NCI-H226 (cell line): ENCODE measurements around the gene HCFC1R1.

Source experiments
- DNase-seq: peaks from one replicate; pipeline ENCODE4 v3.0.0-alpha.2; 2015

HCFC1R1 gene

DNA sequence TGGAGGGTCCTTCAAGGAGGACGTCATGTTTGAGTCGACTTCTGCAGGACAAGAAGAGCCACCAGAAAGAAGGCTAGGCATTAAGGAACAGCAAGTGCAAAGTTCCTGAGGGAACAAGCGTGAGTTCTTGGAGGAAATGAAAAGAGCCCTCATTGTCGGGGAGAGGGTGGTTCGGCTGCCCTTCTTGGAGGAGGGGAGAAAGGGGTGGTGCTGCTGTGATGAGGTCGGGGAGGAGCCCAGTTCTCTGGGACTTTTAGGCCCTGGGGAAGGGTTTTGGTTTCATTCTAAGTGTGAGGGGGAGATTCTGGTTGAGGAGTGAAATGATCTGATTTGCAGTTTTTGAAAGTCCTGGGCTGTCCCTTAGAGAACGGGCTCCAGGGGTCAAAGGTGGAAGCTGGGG lies 8.9 kb upstream of the HCFC1R1 start:
- DNase-seq = peak; percentile 1

DNA sequence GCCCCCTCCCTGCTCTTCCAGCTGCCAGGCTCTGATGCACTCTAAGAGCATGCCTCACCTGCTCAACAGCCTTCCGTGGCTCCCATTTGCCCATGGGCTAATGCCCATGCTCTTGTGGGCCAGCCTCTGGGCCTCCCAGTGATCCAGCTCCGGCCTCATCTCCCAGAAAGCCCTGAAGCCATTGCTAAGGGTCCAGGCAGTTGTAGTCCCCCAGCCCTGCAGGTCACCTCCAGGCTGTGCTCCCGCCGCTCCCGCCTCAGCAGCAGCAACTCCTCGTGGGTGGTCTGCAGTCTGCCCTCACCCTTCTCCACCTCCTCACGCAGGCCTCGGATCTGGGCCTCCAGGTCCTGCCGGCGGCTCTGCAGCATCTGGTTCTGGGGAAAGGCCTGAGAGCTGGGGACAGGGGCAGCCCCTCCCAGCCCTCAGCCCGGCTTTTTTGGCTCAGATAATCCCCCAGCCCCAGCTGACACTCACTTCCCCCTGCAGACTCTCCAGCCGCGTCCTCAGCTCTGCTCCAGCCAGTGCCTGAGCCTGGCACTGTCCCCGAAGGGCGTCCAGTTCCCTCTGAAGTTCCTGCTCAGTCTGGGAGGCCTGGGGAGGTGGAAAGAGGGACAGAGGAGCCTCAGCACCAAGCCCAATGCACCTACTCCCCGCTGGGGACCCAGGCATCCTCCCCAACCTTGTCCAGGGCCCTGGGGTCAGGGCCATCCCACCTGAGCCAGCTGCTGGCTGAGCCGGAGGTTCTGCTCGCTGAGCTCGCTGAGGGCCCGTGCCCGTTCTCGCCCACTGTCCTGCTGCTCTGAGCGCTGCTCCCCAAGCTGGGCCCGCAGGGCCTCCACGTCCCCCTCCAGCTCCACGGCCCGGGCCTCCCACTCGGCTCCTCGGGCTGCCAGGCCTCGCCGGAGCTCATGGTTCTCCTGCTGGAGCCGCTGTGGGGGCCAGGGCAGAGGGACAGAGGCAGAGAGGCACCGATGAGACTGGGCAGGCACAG lies 6.8 kb upstream of the HCFC1R1 start:
- no peak for DNase-seq

DNA sequence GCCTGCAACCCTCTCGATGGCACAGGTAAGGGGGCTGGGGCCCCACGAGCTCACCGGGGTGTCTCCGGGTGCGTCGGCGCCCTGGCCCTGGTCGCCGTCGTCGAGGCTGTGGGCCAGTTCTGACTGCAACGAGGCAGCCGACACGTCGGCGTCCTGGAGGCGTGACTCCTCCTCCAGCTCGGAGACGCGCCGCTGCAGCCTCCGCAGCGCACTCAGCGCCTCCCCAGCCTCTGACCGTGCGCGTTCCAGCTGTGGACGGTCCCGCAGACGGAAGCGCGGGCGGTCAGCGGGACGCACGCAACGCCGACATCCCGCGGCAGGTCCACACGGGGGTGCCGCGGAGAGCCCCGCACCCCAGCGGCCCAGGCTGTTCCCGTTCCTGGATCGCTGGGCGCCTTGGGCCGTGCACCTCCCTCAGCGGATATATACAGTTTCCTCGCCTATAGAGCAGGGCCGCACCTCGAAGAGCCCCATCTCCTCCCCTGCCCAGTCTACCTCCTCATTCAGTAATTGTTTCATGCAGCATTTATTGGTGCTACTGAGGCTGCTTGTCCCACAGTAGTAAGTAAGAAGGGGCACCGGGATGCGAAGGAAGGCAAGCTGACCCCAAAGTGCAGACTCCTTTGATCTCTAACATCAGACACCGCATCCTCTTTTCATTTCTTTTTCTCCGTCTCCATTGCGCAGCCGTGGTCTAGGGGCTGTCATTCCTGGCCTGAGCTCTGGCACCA lies 5.9 kb upstream of the HCFC1R1 start:
- DNase-seq = no peak

DNA sequence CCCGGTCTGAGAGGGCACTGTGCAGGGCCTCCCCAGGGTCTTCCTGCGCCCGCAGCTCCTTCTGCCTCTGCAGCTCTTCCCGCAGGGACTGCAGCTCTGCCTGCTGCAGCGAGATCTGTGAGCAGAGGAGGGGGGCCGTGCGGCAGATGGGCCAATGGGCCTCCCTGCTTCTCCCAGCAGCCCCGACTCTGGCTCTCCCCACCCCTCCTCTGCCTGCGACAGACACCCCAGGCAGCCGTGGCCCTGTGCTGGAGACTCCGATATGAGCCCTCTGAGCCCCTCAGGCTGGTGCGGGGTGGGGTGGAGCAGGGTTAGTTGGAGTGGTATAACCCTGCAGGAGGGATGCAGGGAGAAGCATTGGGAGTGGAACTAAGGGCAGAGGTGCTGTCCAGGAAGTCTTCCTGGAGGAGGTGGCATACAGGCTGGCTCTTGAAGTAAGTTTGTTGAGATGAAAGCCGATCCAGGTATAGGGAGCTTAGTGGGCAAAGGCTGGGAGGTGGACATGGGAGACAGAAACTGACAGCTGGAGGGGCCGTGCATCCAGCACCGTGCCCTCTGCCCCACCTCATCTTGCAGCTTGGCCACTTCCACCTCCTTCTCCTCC lies 5.1 kb upstream of the HCFC1R1 start:
- no peak for DNase-seq

DNA sequence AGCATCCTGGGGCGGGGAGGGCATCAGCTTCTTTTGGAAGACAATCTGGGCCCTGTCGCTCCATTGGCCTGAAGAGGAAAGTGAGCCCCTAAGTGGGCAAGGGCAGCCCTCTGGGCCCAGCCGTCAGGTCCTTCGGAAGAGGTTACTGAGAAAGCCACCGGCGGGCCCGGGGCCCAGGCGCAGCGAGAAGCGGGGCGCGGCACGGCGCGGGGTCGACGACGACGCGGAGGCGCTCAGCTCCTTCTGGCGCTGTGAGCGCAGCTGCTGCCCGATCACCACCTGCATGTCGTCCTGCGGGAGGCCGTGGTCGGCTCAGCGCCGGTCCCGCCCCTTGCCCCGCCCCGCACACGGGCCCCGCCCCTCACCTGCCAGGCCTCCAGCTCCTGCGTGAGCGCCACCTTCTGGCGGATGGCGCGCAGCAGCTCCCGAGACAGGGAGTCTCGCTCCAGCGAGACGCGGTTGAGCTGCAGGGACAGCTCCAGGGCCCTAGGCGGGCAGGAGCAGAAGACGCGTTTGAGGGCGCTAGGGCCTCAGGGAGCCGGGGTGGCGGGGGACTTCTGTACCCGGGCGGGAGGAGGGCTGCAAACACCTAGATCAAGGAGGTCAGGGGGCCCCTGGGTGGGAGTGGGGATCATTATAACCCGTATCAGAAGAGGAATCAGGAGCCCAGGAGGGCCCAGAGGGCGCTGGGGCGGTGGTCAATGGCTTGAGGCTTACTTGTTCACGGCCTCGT lies 4.4 kb upstream of the HCFC1R1 start:
- peak; percentile 70 for DNase-seq

DNA sequence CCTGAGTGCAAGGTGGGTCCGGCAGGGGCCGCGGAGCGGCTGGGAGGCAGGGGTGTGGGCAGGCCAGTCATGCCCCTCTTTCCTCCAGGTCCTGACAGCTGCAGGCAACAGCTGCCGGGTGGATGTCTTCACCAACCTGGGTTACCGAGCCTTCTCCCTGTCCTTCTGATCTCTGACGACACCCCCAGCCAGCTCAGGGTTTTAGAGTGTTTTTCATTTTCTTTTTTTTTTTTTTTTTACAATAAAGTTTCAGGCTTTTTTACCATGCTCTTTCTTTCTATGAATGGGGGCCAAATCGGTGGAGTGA lies 3.7 kb upstream of the HCFC1R1 start:
- no peak for DNase-seq

DNA sequence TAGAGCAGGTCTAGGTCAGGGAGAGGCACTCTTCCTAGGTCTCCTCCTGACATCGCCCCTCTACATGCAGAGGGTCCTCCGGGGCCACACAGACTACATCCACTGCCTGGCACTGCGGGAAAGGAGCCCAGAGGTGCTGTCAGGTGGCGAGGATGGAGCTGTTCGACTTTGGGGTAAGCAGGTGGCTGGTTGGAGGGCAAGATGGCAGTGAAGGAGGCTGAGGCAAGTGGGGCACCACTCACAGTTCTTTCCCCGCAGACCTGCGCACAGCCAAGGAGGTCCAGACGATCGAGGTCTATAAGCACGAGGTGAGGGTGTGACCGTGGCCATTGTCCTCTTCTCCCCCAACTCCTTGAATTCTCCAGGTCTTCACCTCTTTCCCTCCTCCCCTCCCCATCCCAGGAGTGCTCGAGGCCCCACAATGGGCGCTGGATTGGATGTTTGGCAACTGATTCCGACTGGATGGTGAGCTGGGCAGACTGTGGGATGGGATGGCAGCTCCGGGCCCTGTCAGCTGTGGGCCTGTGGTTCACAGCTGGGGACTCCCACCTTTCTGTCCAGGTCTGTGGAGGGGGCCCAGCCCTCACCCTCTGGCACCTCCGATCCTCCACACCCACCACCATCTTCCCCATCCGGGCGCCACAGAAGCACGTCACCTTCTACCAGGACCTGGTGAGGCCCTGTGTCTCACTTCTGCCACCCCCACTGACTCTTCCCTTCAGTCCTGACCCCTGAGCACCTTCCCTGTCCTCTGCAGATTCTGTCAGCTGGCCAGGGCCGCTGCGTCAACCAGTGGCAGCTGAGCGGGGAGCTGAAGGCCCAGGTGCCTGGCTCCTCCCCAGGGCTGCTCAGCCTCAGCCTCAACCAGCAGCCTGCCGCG lies 3.1 kb upstream of the HCFC1R1 start:
- peak; percentile 0 for DNase-seq

DNA sequence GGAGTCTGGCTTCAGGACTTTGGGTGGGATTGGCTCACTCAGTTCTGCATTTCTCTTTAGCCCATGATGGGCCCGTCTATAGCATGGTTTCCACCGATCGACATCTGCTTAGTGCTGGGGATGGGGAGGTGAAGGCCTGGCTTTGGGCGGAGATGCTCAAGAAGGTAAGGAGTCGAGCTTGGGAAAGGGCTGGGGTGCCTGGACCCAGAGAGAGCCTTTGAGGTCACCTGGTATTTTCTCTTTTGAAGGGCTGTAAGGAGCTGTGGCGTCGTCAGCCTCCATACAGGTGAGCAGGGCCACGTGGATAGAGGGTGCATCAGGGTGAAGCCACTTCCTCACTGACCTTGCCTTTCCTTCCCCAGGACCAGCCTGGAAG lies 2.2 kb upstream of the HCFC1R1 start:
- no peak for DNase-seq

DNA sequence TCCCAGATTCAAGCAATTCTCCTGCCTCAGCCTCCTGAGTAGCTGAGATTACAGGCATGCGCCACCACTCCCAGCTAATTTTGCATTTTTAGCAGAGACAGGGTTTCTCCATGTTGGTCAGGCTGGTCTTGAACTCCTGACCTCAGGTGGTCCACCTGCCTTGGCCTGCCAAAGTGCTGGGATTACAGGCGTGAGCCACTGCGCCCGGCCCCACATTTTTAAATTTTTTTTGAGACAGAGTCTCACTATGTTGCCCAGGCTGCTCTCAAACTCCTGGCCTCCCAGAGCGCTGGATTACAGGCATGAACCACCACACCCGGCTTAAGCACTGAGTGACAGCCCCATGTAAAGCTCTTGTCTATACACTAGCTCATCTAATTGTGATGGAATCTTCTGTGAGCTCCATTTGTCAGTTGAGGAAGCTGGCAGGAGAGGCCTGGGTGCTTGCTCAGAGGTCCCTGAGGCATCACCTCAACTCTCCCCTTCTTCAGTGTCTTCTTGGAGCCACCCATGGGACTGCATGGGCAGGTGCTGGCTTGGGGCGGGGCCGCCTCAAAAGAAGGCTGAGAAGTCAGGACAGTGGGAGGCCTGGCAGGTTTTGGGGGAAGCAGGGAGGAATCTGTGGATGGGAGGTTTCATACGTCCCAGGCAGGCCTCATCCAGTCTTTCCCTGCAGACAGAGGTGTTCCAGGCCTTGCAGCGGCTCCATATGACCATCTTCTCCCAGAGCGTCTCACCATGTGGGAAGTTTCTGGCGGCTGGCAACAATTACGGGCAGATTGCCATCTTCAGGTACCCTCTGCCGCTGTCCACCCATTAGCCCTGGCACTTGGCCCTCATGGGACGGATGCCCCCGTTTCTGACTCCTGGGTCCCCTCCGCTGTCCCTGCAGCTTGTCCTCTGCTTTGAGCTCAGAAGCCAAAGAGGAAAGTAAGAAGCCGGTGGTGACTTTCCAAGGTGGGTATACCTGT lies 1.6 kb upstream of the HCFC1R1 start:
- no peak for DNase-seq

DNA sequence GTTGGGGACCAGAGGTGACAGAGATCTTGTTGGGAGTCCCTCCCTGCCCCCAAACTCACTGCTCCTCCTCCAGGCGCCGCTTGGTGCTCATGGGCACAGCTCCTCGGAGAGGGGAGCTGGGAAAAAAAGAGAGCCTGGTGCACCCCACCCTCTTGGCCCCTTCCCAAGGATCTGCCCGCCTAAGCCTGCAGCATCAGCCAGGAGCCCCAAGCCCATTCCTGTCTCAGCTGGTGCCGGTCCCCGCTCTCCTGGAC lies 400 bp downstream of the HCFC1R1 start:
- no peak for DNase-seq

DNA sequence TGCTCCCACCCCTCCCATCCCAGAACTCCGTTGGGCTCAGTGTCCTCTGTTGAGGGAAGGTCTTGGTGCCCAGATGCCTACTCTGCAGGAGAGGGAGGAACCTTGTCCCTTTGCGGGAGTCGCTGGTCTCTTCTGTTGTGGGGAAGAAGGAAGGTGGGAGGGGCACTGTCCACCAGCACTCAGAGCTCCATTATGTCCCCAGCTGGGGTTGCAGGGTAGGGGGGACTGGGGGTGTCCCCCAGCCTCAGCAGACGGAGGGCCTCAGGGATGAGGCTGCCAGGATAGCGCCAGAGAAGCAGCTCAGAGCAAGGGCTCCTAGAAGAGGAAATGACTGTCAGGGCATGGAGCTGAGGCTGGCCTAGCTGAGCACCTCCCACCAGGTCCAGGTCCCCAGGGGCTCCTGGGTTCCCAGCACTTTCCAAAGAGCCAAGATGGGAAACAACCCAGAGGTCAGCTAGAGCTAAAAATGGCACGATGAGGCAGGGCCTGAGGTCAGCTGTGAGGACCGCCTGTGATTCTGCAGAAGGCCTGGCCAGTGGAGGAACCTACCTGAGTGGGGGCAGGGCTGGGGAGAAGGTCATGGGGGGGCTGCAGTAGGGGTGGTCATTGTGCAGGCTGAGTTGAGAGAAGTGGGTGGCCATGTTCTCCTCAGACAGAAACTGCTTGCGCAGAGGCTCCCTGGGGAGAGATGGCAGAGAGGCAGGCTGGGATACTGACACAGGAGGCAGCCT lies 893 bp downstream of the HCFC1R1 start:
- DNase-seq = peak; percentile 61

DNA sequence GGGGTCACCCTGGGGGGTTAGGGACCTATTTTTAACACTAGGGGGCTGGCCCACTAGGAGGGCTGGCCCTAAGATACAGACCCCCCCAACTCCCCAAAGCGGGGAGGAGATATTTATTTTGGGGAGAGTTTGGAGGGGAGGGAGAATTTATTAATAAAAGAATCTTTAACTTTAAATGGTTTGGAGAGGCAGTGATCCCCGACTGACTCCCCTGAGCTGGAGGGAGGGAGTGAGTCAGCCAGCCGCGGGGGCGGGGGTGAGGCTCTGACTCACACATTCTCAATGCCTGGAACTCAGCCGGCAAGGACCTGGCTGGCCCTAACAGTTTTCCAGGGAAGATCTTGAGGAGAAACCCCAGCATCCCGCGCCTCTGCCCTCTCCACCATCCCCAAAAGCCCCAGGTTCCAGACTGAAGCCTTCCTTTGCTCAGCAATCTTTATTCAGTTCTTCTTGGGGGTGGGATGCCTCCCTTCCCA lies 1.5 kb downstream of the HCFC1R1 start:
- DNase-seq = peak; percentile 92

DNA sequence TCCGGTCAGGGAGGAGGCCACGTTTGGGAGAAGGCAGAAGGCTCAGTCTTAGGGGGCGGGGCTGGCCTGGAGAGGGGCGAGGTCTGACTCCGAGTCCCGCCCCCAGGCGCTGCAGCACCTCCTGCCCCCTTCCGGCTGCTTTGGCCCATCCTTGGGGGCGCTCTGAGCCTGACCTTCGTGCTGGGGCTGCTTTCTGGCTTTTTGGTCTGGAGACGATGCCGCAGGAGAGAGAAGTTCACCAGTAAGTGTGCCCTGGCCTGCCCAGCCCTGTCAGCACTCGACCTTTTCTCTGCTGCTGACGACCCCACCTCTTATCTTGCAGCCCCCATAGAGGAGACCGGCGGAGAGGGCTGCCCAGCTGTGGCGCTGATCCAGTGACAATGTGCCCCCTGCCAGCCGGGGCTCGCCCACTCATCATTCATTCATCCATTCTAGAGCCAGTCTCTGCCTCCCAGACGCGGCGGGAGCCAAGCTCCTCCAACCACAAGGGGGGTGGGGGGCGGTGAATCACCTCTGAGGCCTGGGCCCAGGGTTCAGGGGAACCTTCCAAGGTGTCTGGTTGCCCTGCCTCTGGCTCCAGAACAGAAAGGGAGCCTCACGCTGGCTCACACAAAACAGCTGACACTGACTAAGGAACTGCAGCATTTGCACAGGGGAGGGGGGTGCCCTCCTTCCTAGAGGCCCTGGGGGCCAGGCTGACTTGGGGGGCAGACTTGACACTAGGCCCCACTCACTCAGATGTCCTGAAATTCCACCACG lies 2.1 kb downstream of the HCFC1R1 start:
- peak; percentile 97 for DNase-seq

DNA sequence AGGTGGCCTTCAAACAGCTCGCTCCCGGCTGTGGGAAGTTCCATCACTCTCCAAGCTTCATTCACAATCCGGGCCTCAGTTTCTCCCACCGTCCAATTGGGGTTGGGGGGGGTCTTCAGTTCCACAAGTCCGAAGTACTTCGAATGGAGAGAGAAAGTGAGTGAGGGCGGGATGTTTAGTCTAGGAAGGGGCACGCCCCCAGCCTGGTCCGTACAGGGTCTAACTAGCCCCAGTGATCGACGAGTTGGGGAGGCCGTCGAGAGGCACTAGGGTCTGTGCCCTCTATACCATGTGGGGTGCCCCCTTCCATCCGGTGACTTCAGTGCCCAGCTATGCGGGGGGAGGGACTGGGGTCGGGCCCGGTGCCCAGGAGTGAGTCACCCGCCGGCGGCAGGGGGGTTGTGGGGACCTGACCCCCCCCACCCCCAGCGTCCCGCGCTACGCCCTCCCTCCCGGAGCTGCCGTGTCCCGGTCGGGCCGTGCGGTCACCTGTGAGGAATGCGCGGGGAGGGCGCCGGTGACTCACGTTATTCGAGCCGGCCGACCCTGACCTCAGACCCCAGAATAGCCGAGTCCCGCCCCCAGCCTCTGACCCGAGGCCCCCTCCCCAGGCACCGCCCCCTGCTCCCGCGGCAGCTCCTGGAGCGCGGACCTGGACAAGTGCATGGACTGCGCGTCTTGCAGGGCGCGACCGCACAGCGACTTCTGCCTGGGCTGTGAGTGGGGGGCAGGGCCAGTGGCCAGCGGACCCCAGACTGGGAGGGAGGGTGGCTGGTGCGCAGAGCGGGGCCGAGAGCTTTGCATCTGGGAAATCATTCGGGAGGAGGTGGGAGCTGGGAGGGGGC lies 2.9 kb downstream of the HCFC1R1 start:
- DNase-seq = peak; percentile 91

DNA sequence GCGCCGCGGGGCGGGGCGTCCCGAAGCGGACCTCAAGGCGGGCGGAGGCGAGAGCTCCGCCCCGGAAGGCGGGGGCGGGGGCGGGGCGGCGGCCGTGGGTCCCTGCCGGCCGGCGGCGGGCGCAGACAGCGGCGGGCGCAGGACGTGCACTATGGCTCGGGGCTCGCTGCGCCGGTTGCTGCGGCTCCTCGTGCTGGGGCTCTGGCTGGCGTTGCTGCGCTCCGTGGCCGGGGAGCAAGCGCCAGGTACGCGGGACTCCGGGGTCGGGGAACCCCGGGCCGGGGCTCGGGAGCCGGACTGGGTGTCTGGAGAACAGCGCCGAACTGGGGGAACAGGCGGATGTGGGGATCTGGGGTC lies 3.5 kb downstream of the HCFC1R1 start, which contains the start of gene TNFRSF12A:
Gene TNFRSF12A, plus strand, starts transcription at position 122 of the 357 bp plus-strand sequence. Its CDS starts 30 bp downstream, at position 152.
- peak; percentile 58 for DNase-seq

DNA sequence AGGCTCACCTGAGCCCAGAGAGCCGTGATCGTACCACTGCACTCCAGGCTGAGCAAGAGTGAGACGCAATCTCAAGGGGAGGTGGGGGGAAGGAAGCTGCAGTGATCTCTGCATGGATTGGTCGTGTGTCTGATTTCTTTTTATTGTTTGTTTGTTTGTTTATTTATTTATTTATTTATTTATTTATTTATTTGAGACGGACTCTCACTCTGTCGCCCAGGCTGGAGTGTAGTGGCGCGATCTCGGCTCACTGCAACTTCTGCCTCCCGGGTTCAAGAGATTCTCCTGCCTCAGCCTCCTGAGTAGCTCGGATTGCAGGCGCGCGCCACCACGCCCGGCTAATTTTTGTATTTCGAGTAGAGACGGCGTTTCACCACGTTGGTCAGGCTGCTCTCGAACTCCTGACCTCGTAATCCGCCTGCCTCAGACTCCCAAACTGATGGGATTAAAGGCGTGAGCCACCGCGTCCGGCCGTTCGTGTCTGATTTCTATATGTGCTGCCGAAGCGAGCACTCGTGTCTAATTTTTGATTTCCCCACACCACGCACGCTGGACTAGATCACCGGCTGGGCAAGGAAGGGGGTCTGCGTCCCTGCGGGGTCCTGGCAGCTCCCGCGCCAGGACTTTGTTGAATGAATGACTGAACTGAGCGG lies 4.0 kb downstream of the HCFC1R1 start:
- DNase-seq = no peak

DNA sequence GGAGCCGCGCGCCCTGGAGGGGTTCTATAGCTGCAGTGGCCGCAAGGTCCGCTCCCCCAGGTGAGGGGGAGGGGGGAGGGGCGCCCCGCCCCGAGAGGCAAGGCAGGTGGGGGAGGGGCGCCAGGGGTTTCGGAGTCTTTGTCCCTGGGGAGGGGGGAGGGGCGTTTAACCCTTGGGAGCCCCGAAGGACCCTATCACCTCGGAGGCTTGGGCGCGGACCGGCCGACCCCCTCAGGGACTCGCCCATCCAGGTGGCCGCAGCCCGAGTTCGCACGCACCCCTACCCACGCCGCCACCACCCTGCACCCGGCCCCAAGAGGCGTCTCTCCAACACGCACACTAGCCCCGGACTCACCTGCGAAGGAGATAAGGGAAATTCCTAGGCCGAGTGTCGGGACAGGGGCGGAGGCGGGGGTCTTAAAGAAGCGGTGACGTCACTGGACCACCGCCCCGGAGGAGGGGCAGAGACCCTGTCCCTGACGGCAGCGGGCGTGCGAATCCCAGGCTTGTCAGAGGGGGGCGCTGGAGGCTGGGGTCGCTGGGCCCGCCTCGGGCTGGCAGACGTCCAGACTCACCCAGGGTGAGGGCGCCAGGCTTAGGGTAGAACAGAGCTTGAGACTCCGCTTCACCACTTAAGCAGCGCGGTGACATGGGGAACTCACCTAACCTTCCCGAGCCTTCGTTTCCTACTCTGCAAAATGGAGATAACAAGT lies 5.8 kb downstream of the HCFC1R1 start, which contains the start of gene CLDN6:
Gene CLDN6, minus strand, starts transcription at position 390 of the 713 bp plus-strand sequence. CDS start 2,162 bp downstream, outside the sequence.
- no peak for DNase-seq
